GM21737 (cell line): ENCODE data around the gene PRICKLE4.

Experiments used
- ATAC-seq: cut with Tn5 transposase; IDR thresholded peaks from one replicate; pipeline ENCODE4 v1.9.1; 2021; ENCODE audit warnings: mild to moderate bottlenecking, moderate library complexity; ENCODE audit not compliant: unreplicated experiment

Gene PRICKLE4

DNA sequence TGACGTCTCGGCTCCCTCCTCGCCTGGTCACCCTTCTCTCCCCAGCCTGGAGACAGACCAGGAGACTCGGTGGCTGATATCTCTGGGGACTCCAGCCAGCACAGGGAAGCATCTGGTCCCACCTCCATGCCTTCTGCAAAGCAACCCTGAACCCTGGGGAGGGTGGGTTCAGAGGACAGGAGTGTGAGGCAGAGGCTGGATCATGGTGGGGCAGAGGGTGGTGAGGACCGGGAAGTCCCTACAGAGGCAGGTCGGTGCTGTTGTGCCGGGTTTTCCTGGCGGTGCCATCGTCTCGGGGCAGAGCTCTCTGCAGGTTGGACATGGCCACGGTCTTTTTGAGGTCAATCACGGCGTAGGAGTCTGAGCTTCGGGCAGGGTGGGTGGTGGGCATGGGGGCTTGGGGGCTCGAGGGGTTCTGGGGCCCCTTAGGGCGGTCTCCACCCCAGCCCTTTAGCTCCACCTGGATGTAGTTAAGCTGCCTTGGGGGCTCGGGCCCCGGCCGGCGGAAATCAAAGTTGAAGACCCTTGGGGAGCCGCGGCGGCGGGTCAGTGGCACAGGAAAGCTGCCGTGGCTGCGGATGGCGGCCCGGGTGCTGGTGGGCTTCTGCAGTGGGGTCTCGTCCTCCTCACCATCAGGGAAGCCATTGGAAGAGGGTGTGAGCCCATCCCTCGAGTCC lies 10.1 kb upstream of the PRICKLE4 start:
- no peak for ATAC-seq

DNA sequence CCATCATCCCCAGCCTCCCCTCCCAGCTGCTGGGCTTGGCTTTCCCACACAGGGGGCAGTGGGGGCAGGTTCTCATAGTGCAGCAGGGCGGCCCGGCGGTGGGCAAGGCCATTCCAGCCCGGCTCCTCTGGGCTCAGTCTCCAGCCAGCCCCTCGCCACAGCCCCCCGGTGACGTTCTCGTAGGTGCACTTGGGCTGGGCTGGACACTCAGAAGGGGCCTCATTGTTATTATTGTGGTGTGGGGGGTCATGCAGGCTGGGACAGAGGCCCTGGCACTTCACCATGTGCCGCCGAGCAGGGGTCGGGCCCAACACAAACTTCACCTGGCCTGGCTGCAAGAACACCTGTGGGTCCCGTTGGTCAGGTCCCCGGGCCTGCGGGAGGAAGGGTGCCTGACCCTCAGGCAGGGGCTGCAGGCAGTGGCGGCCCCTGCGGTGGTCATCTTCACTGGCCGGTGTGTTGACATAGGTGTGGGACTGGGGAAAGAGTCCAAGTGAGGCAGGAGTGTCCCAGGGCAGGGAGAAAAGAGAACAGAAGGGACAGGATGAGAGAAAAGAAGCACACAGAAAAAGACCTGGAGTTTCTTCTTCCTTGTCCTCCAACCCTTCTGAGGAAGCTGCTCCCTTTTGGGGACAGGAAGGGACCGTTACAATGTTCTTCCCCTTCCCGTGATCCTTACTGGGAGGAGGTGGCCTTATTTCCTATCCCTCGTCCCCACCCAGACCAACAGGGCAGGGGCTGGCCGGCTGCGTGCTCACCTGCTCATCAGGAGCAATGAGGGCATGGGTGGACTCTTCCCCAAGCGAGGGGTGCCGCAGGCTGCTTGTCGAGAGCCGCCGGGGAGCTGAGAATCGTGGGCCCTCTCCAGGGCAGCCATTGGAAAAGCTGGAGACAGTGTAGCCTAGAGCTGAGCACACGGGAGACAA lies 9.3 kb upstream of the PRICKLE4 start:
- ATAC-seq = no peak

DNA sequence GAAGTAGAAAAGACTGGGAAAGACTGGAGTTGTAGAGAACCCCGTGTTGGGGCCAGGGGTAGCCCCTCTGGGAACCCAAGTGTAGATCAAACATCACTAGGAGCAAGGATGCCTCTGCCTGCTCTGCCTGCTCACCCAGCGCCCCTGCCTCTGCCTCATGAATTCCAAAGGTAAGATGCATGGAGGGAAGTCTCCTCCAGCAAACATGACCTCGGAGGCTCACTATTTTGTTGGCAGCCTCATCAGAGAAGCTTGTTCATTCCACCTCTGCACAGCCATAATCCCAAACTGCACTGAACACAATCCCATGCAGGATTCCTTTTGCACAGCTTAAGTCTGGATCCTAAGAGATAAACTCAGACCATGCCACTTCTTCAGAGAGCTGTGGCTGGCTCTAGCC lies 5.7 kb upstream of the PRICKLE4 start:
- no peak for ATAC-seq

DNA sequence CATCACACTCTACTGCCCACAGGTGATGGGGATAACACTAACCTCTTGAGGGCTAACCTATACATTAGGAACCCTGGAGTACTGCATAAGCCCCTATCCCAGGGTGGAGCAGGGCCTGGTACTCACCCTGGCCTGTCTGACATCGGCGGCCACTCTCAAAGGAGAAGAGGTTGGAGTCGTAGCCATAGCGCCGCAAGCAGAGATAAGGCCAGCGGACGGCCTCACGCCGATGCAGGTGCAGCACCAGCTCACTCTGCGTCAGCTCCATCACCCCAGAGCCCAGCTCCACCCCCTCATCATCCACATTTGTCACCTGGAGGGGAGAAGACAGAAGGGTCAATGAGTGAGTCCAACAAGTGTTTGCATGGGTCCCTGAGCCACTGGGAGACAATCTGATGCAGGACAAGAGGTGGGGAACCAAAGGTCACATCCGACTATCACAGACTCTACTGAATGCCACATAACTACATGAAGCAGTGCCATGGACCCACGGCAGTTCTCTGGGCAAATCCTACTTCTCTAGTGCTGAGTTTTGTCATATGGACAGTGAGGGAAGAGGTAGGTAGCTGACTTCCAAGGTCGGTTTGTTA lies 5.2 kb upstream of the PRICKLE4 start:
- no peak for ATAC-seq

DNA sequence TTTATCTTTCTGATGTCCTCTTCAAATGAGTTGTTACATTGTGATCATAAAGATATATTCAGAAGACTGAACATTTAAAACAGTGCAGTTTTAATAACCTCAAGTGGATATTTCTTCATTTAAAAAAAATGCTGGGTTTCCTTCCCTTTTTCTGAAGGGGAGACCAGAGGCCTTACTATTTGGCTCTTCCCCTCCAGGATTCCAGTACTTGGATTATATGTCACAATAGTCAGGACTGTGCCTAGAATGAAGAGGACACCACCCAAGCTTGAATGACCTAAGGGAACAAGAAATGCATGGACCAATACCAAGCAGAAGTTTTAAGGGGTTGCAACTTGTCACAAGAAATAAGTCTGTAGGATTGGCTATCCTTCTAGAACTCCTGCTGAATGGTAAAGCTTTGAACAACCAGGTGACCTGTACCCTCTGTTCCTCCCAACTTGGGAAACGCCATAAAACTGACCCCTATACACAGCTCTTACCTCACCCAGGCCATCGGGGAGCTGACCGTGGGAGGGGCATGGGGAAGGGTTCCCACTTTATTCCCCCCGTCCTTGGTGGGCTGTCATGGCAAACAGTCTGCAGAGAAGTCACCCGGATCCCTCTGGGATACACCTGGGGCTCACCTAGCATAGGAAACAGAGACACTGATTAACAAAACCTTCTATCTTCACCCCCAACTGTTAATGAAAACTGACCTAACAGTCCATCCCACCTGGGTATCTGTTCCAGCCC lies 2.9 kb upstream of the PRICKLE4 start:
- no peak for ATAC-seq

DNA sequence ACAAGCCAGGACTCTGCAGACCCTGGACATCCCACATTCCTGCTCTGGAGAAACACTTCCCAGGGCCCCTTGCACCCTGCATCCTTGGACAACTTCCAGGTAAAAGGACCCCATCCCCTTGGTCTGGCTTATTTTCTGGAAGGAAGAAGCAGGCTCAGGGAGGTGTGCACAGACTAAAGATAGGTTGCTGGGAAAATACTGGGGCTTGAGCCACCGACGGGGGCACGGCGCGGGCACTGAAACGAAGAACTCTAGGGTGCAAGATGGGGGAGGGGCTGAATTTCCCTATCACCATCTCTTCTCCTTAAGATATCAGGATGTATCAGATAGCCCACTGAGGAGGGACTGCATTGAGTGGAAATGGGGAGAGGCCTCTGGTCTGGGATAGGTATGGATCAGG lies 1.7 kb upstream of the PRICKLE4 start:
- no peak for ATAC-seq

DNA sequence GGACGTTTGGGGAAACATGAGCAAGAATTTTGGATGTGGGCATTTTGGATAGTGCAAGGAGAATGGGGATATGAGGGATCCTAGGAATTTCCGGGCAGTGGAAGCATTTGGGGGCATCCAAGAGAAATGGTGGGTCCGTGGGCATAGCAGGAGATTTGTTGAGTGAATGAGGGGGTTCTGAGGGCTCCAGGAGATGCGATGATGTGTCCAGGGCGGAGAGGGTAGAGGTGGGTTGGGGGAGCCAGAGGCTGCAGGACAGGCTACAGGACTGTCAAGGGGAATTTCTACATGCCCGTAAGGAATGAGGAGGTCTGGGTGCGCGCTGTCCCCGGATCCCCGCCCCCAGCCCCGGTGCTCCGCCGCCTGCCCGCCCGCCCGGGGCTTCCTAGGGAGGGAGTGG lies 1.2 kb upstream of the PRICKLE4 start:
- peak; percentile 9 for ATAC-seq

DNA sequence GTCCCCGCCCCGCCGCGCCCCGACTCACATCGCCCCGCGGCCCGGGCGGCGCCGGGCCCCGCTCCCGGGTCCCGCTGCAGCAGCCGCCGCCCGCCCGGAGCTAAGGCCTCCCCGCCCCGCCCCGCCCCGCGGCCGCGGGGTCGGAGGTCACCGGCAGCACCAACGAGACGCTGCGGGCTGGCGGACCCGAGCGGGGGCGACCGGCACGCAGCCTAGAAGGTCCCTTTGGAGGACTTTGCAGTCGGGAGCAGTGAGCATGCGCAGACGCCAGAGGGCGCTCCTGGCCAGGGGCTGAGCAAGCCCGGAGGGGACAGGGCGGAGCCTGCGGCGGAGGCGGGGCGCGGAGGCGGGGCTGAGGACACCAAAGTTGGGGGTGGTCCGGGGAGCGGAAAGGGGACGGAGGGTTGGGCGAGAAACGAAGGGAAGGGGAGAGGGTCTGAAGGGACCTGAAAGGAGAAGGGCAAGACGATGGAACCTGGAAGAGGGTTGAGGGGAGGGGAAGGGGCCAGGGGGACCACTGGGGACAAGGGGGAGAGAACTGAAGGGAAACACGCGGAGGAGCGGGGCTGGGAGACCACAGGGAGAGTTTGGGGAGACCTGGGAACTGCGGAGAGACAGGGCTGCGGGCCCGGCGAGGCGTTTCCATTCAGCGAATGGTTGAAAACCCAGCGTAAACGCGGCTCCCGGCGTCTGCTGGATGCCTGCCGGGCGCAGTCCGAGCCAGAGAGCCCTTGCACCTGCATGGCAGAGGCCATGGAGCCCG lies 613 bp upstream of the PRICKLE4 start, which contains the start of gene FRS3:
FRS3 (minus strand) TSS at position 113 of the 763 bp plus-strand sequence. CDS start 2,913 bp downstream, outside the sequence.
- peak; percentile 91 for ATAC-seq

DNA sequence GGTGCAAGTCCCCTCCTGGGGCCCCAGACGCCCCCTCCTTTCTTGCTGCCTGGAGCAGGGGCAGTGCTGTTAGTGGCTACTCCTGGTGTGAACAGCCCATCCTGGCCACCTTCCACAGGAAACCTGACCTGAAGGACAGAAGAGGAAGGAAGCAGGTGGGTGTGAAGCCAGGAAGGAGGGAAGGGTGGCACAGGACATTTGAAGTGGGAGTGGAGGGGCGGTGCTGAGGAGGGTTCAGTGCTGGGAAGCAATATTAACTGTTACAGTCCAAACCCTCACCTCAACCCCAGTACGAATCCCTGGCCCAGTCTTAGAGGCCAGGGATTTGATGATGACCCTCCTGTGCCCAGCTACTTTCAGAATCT lies 766 bp downstream of the PRICKLE4 start:
- ATAC-seq = no peak

DNA sequence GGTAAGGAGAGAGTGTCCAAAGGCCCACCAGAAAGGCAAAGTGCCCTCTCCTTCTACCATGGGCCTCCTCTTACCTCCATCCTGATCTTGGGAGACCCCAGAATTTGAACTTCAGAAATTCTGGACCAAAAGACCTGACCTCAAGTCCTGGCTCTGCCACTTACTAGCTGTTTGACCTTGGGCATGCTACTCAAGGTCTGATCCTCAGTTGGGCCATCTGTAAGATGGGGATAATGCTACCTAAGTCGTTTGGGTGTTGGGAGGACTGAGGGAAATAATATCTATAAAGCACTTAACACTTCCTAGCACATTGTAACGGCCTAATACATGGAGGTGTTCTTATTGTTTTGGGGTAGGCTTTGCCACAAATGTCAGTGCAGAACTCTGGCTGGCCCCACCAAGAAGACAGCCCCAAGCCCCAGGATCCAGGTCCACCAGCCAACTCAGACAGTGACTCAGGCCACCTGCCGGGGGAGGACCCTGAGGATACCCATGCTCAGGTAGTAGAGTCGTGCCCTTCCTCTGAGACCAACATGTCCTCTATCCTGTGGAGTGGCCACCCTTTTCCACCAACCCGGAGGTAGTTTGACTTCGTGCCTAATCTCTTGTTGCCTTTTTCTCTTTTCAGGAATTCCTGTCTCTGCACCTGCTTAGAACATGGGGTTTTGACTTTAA lies 2.7 kb downstream of the PRICKLE4 start:
- no peak for ATAC-seq

DNA sequence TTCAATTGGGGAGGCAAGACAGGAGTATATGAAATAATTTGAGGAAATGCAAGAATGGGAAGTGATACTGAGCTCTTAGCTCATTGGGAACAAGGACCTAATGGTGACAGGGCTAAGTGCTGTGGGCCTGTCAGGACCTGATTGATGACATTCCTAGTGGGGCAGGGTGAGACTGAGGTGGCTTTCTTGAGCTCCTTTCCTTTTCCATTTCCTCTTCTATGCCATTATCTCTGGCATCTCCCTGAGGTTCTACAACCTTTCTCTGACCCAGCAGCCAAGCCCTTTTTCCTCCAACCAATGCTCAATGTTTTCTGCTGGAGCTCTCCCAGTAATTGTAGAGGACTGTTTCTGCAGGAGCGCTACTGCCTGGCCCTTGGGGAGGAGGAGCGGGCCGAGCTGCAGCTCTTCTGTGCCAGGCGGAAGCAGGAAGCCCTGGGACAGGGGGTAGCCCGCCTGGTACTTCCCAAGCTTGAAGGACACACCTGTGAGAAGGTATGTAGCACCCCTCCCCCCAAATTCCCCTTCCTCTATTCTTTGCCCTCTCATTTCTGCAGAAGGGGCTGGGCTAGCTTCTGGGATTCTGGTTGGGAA lies 4.1 kb downstream of the PRICKLE4 start:
- no peak for ATAC-seq

DNA sequence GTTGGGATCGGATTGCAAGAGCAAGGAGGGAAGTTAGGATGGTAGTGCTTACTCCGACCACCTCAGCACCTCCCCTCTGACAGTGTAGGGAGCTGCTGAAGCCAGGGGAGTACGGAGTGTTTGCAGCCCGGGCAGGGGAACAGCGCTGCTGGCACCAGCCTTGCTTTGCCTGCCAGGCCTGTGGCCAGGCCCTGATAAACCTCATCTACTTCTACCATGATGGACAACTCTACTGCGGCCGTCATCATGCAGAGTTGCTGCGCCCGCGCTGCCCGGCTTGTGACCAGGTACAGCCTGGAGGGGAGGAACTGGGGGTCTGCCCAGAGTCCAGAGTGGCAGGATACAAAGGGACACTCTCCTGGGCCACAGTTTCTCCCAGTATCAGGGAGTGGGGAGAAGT lies 4.7 kb downstream of the PRICKLE4 start:
- no peak for ATAC-seq

DNA sequence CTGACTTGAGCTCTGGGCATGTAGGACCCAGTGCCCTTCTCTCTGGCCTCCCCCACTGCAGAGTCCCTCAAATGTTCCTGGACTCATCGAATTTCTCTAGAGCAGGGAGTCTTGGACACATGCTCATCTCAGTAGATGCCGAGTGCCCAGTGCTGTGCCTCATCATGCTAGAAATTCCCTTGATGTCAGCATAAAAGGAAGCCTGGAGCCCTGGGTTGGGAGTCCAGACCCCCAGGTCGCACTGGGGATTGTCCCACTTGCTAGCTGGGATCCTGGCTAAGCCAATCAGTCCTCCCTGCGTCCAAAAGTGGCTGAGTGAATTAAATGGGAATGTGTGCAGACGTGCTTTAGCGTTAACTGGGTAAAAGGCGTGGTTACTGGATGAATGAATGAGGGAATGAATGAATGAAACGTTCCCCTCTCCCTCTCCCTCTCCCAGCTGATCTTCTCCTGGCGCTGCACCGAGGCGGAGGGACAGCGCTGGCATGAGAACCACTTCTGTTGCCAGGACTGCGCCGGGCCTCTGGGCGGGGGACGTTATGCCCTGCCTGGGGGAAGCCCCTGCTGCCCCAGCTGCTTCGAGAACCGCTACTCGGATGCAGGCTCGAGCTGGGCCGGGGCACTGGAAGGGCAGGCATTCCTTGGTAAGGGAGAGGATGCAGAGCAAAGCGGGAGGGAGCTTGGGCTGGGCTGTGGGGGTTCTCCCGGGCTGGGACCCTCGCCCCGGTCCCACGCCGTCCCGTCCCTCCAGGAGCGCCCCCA lies 5.3 kb downstream of the PRICKLE4 start:
- no peak for ATAC-seq

DNA sequence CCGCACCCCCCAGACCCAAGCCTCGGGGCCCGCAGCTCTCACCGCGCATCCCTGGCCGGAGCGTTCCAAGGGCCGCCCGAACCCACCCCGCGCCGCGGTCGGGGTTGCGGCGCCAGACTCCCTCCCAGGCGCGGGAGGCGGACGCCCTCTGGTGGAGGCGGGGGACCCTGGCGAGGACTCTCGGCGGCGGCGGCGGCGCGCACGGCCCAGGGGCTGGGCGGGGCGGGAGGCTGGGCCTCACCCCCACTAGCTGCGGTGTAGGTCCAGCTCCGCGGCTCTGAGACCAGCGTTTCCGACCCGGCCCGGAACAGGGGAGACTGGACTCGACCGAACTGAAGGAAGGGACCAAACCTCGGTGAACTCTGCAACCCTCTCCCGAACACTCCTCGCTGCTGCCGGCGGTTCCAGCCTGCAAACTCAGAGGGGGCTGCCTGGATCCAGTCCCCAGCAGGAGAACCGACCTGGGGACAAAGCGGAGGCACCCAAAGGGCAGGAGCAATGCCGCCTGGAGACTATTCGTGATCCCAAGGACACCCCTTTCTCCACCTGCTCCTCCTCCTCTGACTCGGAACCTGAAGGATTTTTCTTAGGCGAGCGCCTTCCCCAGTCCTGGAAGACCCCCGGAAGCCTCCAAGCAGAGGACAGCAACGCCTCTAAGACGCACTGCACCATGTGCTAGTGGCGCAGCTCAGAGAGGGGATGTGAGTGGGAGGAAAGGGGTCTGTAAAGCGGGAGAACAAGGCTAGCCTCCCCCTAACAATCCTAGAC lies 6.1 kb downstream of the PRICKLE4 start:
- ATAC-seq = peak; percentile 55

DNA sequence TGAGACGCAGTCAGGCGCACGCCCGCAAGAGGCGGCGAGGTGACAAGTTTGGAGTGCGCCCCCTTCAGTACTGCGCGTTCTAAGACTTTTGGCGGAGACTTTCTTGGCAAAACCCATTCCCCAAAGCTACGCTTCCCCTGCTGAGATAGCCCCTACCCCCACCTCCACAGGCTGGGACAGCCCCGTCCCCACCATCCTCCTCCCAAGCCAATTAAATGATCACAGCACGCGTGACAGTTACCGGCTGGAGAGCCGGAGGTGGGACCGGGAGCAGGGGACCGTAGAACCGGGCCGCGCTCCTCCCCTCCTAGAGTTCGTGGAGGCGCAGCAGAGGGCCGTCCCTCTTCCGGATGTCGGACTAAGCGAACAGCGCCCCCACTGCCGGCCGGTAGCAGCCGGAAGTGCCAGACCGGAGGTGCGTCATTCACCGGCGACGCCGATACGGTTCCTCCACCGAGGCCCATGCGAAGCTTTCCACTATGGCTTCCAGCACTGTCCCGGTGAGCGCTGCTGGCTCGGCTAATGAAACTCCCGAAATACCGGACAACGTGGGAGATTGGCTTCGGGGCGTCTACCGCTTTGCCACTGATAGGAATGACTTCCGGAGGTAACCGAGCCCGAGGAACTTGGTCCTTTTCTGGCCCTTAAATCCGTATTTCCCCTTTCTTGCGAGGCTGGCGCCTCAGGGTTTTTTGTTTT lies 6.8 kb downstream of the PRICKLE4 start, which contains the start of gene TOMM6:
TOMM6 (plus strand) TSS at position 476 of the 699 bp plus-strand sequence; CDS start at position 480, 4 bp downstream.
- ATAC-seq = peak; percentile 78

DNA sequence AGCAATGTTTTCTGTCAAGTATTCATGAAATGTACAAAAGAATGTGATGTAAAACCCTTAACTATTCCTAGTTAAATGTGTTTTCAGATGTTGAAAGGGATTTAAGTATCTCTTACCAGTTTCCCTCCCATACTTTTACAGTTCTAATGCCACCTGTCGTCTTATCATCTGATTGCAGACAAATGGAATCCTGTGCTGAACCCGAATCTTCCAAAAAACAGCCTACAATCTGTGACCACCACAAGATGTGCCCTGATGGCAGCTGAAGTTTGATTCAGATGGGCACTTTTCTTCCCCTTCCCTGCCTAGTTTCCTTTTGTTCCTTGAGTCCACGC lies 8.8 kb downstream of the PRICKLE4 start:
- no peak for ATAC-seq

DNA sequence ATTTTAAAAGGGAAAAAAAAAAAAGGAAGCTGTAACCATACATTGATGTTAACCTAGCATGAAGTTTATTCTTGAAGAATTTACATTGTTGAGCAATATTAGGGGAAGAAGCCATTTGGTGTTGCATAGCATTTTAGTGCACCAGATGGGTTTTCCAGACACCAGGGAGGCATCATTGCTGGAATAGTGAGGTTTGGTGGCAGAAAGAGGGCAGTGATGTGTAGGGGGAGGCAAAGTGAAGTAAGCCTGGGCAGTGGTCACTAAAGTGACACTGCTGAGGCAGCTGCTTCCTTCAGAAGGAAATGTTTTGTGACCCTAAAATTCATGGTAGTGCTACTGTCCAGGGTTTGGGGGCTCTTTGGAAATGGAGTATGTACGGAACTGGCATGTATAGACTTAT lies 9.5 kb downstream of the PRICKLE4 start:
- no peak for ATAC-seq
